ENCODE data around the gene TMC1.

- no peak for TF ChIP-seq POLR2A (IDR thresholded peaks at IDR 0.05; ENCODE audit: extremely low read depth, insufficient read length)
- TF ChIP-seq CTCF (IDR thresholded peaks at IDR 0.05; ENCODE audit: low read depth, low read length), result no peak
- TF ChIP-seq, protein P1, sequence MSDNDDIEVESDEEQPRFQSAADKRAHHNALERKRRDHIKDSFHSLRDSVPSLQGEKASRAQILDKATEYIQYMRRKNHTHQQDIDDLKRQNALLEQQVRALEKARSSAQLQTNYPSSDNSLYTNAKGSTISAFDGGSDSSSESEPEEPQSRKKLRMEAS (IDR thresholded peaks at IDR 0.05; ENCODE audit: low read depth, low read length), result no peak
Observed at GRCh38 chr9:72633966-72634365, 112.6 kb downstream of the TMC1 start.

Measured in NB4 (cell line).